Loucy (cell line): Measurements from ENCODE around the gene TRAF4.

Experiments
- H2AFZ ChIP-seq: fragments of 200-600 bp; sonication (generic); 2 replicates; pipeline ENCODE4 v1.6.0; 2016; ENCODE audit warnings: antibody characterized with exemption, mild to moderate bottlenecking, low read length, moderate library complexity
- H3F3A ChIP-seq: fragments of 200-600 bp; 2 replicates; pipeline ENCODE4 v1.6.0; 2016; ENCODE audit warnings: antibody characterized with exemption, low read depth, mild to moderate bottlenecking
- H3K27me3 ChIP-seq: fragments of 200-600 bp; sonication (generic); 2 replicates; pipeline ENCODE4 v1.6.1; 2014; ENCODE audit warnings: low read length, mild to moderate bottlenecking; ENCODE audit not compliant: insufficient read depth, poor library complexity, severe bottlenecking
- H3K36me3 ChIP-seq: fragments of 200-600 bp; sonication (generic); 2 replicates; pipeline ENCODE4 v1.6.1; 2016; ENCODE audit warnings: low read length; ENCODE audit not compliant: insufficient read depth
- H3K4me1 ChIP-seq: fragments of 200-600 bp; sonication (generic); 2 replicates; pipeline ENCODE4 v1.5.1; 2014; ENCODE audit warnings: low read length, mild to moderate bottlenecking; ENCODE audit not compliant: insufficient read depth, poor library complexity, severe bottlenecking
- H3K4me2 ChIP-seq: fragments of 200-600 bp; sonication (generic); 2 replicates; pipeline ENCODE4 v1.6.0; 2014; ENCODE audit warnings: antibody characterized with exemption, low read length, low read depth, mild to moderate bottlenecking; ENCODE audit not compliant: poor library complexity, severe bottlenecking
- H3K4me3 ChIP-seq: fragments of 200-600 bp; sonication (generic); 2 replicates; pipeline ENCODE4 v1.5.1; 2014; ENCODE audit warnings: low read length, mild to moderate bottlenecking, mixed read lengths; ENCODE audit not compliant: poor library complexity, severe bottlenecking
- H3K79me2 ChIP-seq: fragments of 200-600 bp; sonication (generic); 2 replicates; pipeline ENCODE4 v1.6.1; 2014; ENCODE audit warnings: low read length; ENCODE audit not compliant: insufficient read depth
- H3K9ac ChIP-seq: fragments of 200-600 bp; sonication (generic); 2 replicates; pipeline ENCODE4 v1.6.0; 2014; ENCODE audit warnings: mild to moderate bottlenecking, low read depth, low read length, moderate library complexity; ENCODE audit not compliant: poor library complexity, severe bottlenecking
- H3K9me2 ChIP-seq: fragments of 200-600 bp; sonication (generic); replicated peaks from 2 replicates; pipeline ENCODE4 v1.6.1; 2016; ENCODE audit warnings: low read depth, low read length, mixed read lengths
- H3K9me3 ChIP-seq: fragments of 200-600 bp; sonication (generic); 2 replicates; pipeline ENCODE4 v1.6.1; 2014; ENCODE audit warnings: mild to moderate bottlenecking, antibody characterized with exemption, low read length, low read depth; ENCODE audit not compliant: insufficient read depth
- H4K20me1 ChIP-seq: fragments of 200-600 bp; sonication (generic); 2 replicates; pipeline ENCODE4 v1.6.0; 2014; ENCODE audit warnings: antibody characterized with exemption, low read length, mild to moderate bottlenecking; ENCODE audit not compliant: insufficient read depth, poor library complexity, severe bottlenecking
- EZH2phosphoT487 ChIP-seq: fragments of 200-600 bp; IDR thresholded peaks from 2 replicates; pipeline ENCODE4 v1.6.1; 2018; ENCODE audit warnings: antibody characterized with exemption, mild to moderate bottlenecking, moderate library complexity, borderline replicate concordance
- TF ChIP-seq, protein P1 (sequence below): fragments of 200-600 bp; sonication (generic); conservative IDR thresholded peaks from 2 replicates; pipeline ENCODE4 v1.5.1; 2014; ENCODE audit warnings: mild to moderate bottlenecking, antibody characterized with exemption, low read length

TRAF4 gene

GRCh38 chr17:28712705-28713415, 31.0 kb upstream of the TRAF4 start:
- no peaks in the 10 kb centered on the region for H4K20me1 ChIP-seq
- no peaks in the 10 kb centered on the region for H3K9me2 ChIP-seq
- H3K36me3 ChIP-seq: no peaks in the 10 kb centered on the region
- H3K4me3 ChIP-seq: peak overlapping the region; percentile 78
- peak overlapping the region; percentile 83 for H2AFZ ChIP-seq
- H3F3A ChIP-seq: 0 out of 2 replicates have a peak, but pooled peaks cover 3% of the 10 kb centered on the region
- no peaks in the 10 kb centered on the region for H3K27me3 ChIP-seq
- peaks cover 19% of the 10 kb centered on the region; the same call in 1 of the 2 replicates for H3K79me2 ChIP-seq
- peak overlapping the region; percentile 93 for H3K9ac ChIP-seq
- peak overlapping the region; percentile 79 for H3K4me2 ChIP-seq
- H3K4me1 ChIP-seq: peaks cover 8% of the 10 kb centered on the region
- H3K9me3 ChIP-seq: no peaks in the 10 kb centered on the region
- TF ChIP-seq, protein P1, sequence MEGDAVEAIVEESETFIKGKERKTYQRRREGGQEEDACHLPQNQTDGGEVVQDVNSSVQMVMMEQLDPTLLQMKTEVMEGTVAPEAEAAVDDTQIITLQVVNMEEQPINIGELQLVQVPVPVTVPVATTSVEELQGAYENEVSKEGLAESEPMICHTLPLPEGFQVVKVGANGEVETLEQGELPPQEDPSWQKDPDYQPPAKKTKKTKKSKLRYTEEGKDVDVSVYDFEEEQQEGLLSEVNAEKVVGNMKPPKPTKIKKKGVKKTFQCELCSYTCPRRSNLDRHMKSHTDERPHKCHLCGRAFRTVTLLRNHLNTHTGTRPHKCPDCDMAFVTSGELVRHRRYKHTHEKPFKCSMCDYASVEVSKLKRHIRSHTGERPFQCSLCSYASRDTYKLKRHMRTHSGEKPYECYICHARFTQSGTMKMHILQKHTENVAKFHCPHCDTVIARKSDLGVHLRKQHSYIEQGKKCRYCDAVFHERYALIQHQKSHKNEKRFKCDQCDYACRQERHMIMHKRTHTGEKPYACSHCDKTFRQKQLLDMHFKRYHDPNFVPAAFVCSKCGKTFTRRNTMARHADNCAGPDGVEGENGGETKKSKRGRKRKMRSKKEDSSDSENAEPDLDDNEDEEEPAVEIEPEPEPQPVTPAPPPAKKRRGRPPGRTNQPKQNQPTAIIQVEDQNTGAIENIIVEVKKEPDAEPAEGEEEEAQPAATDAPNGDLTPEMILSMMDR: no peak
- no peak for TF ChIP-seq EZH2phosphoT487

DNA sequence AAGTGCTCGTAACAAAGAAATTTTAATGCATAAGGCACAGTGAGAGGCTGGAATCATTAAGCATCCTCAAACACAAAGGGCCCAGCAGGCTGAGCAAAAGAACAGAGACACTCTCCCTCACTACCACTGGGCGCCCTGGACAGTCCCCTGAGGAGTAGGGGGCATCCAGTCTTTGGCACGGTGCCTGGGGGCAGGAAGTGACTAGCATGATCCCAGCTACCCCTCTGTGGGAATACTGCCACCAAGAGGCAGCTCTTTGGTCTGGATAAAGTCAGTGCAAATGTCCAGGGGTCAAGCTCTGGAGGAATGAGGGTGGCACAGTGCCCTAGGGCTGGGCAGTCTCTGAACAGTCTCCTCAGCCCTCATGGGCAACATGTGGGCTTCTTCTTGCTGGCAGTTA, 29.5 kb upstream of the TRAF4 start:
- no peak for TF ChIP-seq EZH2phosphoT487
- TF ChIP-seq, protein P1: 0 out of 2 replicates have a peak, but pooled peaks have one; percentile 20
- Histone ChIP-seq H2AFZ (no peak overlapping the region), H3K9me2 (no peaks in the 10 kb centered on the region), H4K20me1 (no peaks in the 10 kb centered on the region), H3K9me3 (no peaks in the 10 kb centered on the region), H3K4me2 (no peak overlapping the region), H3K36me3 (no peaks in the 10 kb centered on the region), H3K27me3 (no peaks in the 10 kb centered on the region), H3K4me3 (no peak overlapping the region), H3F3A (0 out of 2 replicates have a peak, but pooled peaks cover 3% of the 10 kb centered on the region), H3K4me1 (peaks cover 8% of the 10 kb centered on the region), H3K79me2 (peaks cover 15% of the 10 kb centered on the region; the same call in 1 of the 2 replicates), H3K9ac (no peak overlapping the region)

- H3K27me3 ChIP-seq: peaks cover 2% of the 10 kb centered on the region
- H3K79me2 ChIP-seq: peaks cover 10% of the 10 kb centered on the region
- no peak overlapping the region for H2AFZ ChIP-seq
- peaks cover 2% of the 10 kb centered on the region for H4K20me1 ChIP-seq
- no peak overlapping the region for H3K4me2 ChIP-seq
- no peak overlapping the region for H3K4me3 ChIP-seq
- no peaks in the 10 kb centered on the region for H3K9me3 ChIP-seq
- TF ChIP-seq EZH2phosphoT487: no peak
- TF ChIP-seq, protein P1: no peak
- H3F3A ChIP-seq: 0 out of 2 replicates have a peak, but pooled peaks cover 3% of the 10 kb centered on the region
- H3K9me2 ChIP-seq: no peaks in the 10 kb centered on the region
- no peak overlapping the region for H3K9ac ChIP-seq
- peaks cover 8% of the 10 kb centered on the region for H3K4me1 ChIP-seq
- no peaks in the 10 kb centered on the region for H3K36me3 ChIP-seq
Measured at GRCh38 chr17:28715217-28715616, 28.6 kb upstream of the TRAF4 start.
